ENCODE data around the gene TYMP.

GRCh38 chr22:50525858-50526107, 4.0 kb downstream of the TYMP start:
- TF ChIP-seq EZH2 (IDR thresholded peaks at IDR 0.05; ENCODE audit: borderline replicate concordance) (no peak), EZH2phosphoT487 (IDR thresholded peaks at IDR 0.05; ENCODE audit: low read depth, severe bottlenecking, unreplicated experiment) (no peak)

All from hepatocyte (in vitro differentiated cells).